PFSK-1 (cell line): ENCODE results near the gene SLC24A1.

Experiments
- POLR2AphosphoS5 ChIP-seq: IDR thresholded peaks from 2 replicates; pipeline ENCODE4 v1.6.1; 2012; ENCODE audit warnings: low read depth, mild to moderate bottlenecking, control low read depth, low read length, moderate library complexity
- REST ChIP-seq, 2 experiments: IDR thresholded peaks; 2 replicates each; pipeline versions ENCODE4 v1.6.1 to v1.8.0; 2011 to 2012; ENCODE audit warnings: low read depth in 2 of 2, low read length in 2 of 2, control low read depth in 1 of 2, inconsistent platforms in 1 of 2, mild to moderate bottlenecking in 1 of 2, moderate library complexity in 1 of 2; ENCODE audit not compliant: insufficient read depth in 1 of 2
- SIN3A ChIP-seq: IDR thresholded peaks from 2 replicates; pipeline ENCODE4 v1.6.1; 2012; ENCODE audit warnings: mild to moderate bottlenecking, low read length, moderate library complexity, borderline replicate concordance; ENCODE audit not compliant: insufficient read depth
- TAF1 ChIP-seq: IDR thresholded peaks from 2 replicates; pipeline ENCODE4 v1.6.1; 2012; ENCODE audit warnings: low read length, control low read depth, borderline replicate concordance; ENCODE audit not compliant: insufficient read depth

GRCh38 chr15:65633752-65634151 is 12.0 kb downstream of the SLC24A1 start:
- TF ChIP-seq POLR2AphosphoS5 (no peak), TAF1 (no peak), SIN3A (no peak), REST (IDR thresholded peaks at IDR 0.05; ENCODE audit: insufficient read depth in 1 of 2, low read depth in 2 of 2, low read length in 2 of 2) (no peak)
